VCaP (cell line): ENCODE results near the gene ERMAP.
"Not testable (repeated sequence)": the region's sequence is repeated elsewhere in the genome, so short reads cannot be mapped to it uniquely, and the experiment has no call there.

Experiments
- H3K27ac ChIP-seq: fragments of 450-650 bp; 2 replicates; pipeline ENCODE4 v1.5.1; 2017
- TF ChIP-seq, protein P1 (sequence below): fragments of 450-650 bp; conservative IDR thresholded peaks from 2 replicates; pipeline ENCODE4 v1.5.1; 2017; ENCODE audit warnings: mild to moderate bottlenecking, moderate library complexity

Gene ERMAP

DNA sequence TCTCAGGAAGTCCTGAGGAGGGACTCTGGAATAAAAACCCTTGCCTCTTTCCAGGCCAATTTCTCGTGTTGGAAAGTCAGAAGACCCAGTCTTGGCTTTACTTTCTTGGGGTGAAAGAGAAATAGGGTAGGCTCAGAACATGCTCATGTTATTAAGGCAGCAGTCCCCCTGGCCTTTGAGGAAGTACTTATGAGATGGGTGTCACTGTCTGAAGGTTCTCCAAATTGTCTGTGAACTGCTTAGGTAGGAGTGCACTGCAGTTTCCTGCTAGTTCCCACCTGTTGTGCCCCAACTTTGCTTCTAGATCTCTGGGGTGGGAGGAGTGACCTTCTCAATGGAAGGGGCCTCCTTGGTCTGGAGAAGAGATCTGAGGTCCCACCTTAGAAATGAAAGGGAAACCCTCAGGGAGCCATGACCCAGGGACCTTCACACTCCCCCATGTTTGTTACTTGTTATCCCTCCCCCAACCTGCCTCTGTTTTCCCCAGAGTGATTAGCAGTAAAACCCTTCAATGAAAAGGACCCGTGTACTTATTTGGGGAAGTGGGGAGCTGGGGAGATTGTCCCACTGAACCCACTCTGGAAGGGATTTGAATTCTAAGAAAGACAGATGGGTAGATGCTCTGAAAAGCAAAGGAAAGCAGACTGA is 35.2 kb downstream of the ERMAP start:
- TF ChIP-seq, protein P1, sequence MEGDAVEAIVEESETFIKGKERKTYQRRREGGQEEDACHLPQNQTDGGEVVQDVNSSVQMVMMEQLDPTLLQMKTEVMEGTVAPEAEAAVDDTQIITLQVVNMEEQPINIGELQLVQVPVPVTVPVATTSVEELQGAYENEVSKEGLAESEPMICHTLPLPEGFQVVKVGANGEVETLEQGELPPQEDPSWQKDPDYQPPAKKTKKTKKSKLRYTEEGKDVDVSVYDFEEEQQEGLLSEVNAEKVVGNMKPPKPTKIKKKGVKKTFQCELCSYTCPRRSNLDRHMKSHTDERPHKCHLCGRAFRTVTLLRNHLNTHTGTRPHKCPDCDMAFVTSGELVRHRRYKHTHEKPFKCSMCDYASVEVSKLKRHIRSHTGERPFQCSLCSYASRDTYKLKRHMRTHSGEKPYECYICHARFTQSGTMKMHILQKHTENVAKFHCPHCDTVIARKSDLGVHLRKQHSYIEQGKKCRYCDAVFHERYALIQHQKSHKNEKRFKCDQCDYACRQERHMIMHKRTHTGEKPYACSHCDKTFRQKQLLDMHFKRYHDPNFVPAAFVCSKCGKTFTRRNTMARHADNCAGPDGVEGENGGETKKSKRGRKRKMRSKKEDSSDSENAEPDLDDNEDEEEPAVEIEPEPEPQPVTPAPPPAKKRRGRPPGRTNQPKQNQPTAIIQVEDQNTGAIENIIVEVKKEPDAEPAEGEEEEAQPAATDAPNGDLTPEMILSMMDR = no peak
- no peak overlapping the region for H3K27ac ChIP-seq

DNA sequence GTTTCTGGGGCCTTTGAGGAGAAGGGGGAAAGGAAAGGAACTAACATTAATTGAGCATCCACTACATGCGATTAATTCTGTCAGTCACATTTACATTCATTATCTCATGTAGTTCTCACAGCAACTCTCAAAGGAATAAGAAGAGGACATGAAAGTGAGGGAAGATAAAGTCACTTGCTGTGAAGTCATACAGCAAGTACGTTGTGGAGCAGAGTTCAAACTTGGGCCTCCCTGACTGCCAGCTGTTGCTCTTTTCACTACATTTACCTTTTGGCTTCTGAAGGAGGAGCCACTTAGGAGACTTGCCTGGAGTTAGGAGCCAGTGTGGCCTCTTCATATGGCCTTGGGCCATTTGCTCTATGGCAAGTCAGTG is 35.7 kb downstream of the ERMAP start:
- TF ChIP-seq, protein P1 = no peak
- no peak overlapping the region for H3K27ac ChIP-seq

DNA sequence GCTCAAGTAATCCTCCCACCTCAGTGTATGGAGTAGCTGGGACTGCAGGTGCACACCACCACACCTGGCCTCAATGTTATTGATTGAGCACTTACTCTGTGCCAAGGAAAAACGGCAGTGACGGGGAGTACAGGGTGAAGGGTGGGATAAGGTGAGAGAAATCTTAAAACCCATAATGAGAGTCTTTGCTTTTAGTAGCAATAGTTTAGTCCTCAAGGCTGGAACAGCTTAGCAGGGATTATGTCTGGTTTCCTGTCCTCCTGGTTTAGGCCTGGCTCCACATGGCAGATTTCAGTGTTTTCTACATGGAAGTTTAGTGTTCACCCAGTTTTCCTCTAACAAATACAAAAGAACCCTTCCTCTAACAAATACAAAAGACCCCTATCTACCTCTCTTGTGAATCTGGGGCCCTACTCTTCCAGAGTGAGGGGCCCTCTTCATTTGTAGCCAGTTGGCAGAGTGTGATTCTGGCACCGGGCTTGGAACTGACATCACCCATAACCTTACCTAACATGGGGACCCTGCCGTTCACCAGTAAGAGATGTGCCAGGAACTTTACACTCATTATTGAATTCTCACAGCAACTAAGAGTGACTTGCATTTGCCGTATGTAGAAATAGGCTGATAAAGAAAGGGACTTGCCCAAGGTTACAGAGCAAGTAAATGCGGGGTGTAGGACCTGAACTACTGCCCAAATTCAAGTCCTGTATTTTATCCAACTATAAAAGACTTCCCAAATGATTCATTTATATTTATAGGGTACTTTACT is 36.4 kb downstream of the ERMAP start:
- no peak overlapping the region for H3K27ac ChIP-seq
- TF ChIP-seq, protein P1 = no peak

DNA sequence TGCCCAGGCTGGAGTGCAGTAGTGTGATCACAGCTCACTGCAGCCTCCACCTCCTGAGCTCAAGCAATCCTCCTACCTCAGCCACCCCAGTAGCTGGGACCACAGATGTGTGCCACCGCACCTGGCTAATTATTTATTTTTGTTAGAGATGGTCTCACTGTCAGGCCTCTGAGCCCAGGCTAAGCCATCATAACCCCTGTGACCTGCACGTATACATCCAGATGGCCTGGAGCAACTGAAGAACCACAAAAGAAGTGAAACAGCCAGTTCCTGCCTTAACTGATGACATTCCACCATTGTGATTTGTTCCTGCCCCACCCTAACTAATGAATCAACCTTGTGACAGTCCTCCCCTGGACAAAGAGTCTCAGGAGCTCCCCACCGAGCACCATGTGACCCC is 39.6 kb downstream of the ERMAP start:
- not testable (repeated sequence) for H3K27ac ChIP-seq

DNA sequence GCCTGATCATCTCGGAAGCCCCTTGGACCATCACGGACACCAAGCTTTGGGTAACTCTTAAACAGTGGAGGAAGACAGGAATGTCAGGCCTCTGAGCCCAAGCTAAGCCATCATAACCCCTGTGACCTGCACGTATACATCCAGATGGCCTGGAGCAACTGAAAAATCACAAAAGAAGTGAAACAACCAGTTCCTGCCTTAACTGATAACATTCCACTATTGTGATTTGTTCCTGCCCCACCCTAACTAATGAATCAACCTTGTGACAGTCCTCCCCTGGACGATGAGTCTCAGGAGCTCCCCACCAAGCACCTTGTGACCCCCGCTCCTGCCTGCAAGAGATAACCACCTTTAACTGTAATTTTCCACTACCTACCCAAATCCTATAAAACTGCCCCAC is 42.4 kb downstream of the ERMAP start:
- not testable (repeated sequence) for H3K27ac ChIP-seq

DNA sequence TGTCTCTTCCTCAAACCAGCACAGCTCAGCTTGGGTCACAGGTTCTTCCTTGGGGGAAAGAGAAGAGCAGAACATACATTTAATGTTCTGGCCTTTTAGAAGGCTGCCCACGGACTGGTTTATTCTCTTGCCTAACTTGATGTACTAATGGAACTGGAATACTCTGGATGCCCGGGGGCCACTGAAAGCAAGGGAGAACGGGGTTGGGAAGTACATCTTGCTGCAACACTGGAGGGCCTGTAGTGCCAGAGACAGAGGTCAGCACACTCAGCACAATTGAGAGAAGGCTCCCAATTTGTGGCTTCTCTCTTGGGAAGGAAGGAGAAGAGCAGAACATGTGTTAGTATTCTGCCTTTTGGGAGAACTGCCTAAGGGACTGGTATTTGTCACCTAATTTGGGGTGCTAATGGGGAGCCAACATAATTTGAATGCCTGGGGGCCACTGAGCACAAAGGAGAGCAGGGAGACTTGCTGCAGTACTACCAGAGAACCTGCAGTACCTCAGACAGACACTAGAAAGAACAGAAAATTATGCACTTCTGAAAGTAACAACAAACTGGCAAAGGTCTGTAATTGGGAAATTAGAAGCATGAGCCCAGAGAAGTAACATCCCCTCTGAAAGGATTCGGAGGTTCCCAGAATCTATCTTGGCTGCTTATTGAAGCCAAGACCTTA is 43.6 kb downstream of the ERMAP start:
- H3K27ac ChIP-seq = no peak overlapping the region
- TF ChIP-seq, protein P1 = no peak

DNA sequence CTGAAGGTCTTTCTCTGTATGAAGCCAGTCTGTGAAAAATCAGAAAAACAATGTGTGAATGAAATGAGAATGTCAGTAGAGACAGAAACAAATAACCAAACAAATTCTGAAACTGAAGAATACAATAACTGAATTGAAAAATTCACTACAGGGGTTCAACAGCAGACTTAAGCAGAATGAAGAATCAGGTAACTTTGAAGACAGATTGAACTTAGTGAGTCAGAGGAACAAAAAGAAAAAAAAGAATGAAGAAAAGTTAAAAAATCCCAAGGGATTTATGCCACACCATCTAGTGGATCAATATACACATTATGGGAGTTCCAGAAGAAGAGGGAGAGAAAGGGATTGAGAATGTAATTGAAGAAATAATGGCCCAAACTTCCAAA is 44.1 kb downstream of the ERMAP start:
- TF ChIP-seq, protein P1 = no peak
- no peak overlapping the region for H3K27ac ChIP-seq

DNA sequence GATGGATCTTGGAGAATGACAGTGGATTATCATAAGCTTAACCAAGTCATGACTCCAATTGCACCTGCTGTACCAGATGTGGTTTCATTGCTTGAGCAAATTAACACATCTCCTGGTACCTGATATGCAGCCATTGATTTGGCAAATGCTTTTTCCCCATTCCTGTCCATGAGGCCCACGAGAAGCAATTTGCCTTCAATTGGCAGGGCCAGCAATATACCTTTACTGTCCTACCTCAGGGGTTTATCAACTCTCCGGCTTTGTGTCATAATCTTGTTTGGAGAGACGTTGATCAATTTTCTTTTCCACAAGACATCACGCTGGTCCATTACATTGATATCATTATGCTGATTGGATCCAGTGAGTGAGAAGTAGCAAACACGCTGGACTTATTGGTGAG is 49.6 kb downstream of the ERMAP start:
- TF ChIP-seq, protein P1 = no peak
- no peak overlapping the region for H3K27ac ChIP-seq

DNA sequence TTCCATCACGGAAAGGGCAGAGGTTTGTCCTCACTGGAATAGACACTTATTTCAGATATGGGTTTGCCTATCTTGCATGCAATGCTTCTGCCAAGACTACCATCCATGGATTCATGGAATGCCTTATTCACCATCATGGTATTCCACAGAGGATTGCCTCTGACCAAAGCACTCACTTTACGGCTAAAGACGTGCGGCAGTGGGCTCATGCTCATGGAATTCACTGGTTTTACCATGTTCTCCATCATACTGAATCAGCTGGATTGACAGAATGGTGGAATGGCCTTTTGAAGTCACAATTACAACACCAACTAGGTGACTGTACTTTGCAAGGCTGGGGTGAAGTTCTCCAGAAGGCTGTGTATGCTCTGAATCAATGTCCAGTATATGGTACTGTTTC is 51.5 kb downstream of the ERMAP start:
- not testable (repeated sequence) for H3K27ac ChIP-seq

DNA sequence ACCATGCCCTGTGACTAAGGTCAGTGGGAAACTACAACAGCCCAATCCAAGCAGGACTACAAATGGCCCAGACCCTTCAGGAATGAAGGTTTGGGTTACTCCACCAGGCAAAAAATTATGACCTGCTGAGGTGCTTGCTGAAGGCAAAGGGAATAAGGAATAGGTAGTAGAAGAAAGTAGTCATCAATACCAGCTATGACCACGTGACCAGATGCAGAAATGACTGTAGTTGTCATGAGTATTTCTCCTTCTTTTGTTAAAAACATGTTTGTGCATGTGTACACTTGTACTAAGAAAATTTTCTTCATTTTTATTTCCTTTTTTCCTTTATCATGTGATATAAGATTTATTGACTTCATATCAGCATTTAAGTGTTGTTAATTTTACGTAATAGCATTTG is 52.3 kb downstream of the ERMAP start:
- not testable (repeated sequence) for H3K27ac ChIP-seq

DNA sequence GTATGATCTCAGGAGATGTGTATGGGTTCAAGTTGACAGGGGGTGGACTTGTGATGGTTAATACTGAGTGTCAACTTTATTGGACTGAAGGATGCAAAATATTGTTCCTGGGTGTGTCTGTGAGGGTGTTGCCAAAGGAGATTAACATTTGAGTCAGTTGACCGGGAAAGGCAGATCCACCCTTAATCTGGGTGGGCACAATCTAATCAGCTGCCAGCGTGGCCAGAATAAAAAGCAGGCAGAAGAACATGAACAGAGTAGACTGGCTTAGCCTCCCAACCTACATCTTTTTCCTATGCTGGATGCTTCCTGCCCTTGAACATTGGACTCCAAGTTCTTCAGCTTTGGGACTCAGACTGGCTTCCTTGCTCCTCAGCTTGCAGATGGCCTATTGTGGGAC is 52.8 kb downstream of the ERMAP start:
- H3K27ac ChIP-seq = not testable (repeated sequence)

DNA sequence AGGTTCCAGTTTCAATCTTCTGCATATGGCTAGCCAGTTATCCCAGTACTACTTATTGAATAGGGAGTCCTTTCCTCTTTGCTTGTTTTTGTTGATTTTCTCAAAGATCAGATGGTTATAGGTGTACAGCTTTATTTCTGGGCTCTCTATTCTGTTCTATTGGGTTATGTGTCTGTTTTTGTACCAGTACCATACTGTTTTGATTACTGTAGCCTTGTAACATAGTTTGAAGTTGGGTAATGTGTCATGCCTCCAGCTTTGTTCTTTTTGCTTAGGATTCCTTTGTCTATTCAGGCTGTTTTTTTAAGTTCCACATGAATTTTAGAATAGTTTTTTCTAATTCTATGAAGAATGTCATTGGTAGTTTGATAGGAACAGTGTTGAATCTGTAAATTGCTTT is 56.2 kb downstream of the ERMAP start:
- not testable (repeated sequence) for H3K27ac ChIP-seq
